HG03064 (cell line): ENCODE data around the gene SUPT3H.
"Not testable (repeated sequence)": the region's sequence is repeated elsewhere in the genome, so short reads cannot be mapped to it uniquely, and the experiment has no call there.

Experiments
- ATAC-seq: cut with Tn5 transposase; IDR thresholded peaks from one replicate; pipeline ENCODE4 v1.9.1; 2021; ENCODE audit warnings: low read depth; ENCODE audit not compliant: unreplicated experiment

The SUPT3H gene

GRCh38 chr6:44865184-44865583 is 512.5 kb downstream of the SUPT3H start:
- not testable (repeated sequence) for ATAC-seq

- ATAC-seq, result no peak
Measured at GRCh38 chr6:44859901-44860410, 517.8 kb downstream of the SUPT3H start.

- ATAC-seq, result no peak
Measured at GRCh38 chr6:44858998-44859397, 518.7 kb downstream of the SUPT3H start.

GRCh38 chr6:44856479-44856878 is 521.3 kb downstream of the SUPT3H start:
- no peak for ATAC-seq

GRCh38 chr6:44855562-44856411 is 521.9 kb downstream of the SUPT3H start:
- no peak for ATAC-seq

- no peak for ATAC-seq
Measured at GRCh38 chr6:44854712-44855443, 522.9 kb downstream of the SUPT3H start.

- ATAC-seq, result no peak
Measured at GRCh38 chr6:44851176-44851575, 526.6 kb downstream of the SUPT3H start.

GRCh38 chr6:44850312-44850711 is 527.4 kb downstream of the SUPT3H start:
- ATAC-seq, result no peak

GRCh38 chr6:44849806-44850205 is 527.9 kb downstream of the SUPT3H start:
- ATAC-seq, result no peak

- no peak for ATAC-seq
Measured at GRCh38 chr6:44843734-44844133, 534.0 kb downstream of the SUPT3H start.

GRCh38 chr6:44842616-44843015 is 535.1 kb downstream of the SUPT3H start:
- no peak for ATAC-seq

- ATAC-seq, result no peak
Measured at GRCh38 chr6:44841829-44842228, 535.9 kb downstream of the SUPT3H start.

GRCh38 chr6:44837741-44838140 is 540.0 kb downstream of the SUPT3H start:
- no peak for ATAC-seq

- ATAC-seq, result no peak
Measured at GRCh38 chr6:44837255-44837654, 540.5 kb downstream of the SUPT3H start.

- peak; percentile 80 for ATAC-seq
Measured at GRCh38 chr6:44833248-44833647, 544.5 kb downstream of the SUPT3H start.

GRCh38 chr6:44831002-44831610 is 546.6 kb downstream of the SUPT3H start:
- ATAC-seq, result no peak

- no peak for ATAC-seq
Measured at GRCh38 chr6:44829836-44830235, 547.9 kb downstream of the SUPT3H start.

- no peak for ATAC-seq
Measured at GRCh38 chr6:44828780-44829179, 549.0 kb downstream of the SUPT3H start.

GRCh38 chr6:44826025-44826676 is 551.6 kb downstream of the SUPT3H start:
- no peak for ATAC-seq

GRCh38 chr6:44825273-44825672 is 552.5 kb downstream of the SUPT3H start:
- no peak for ATAC-seq

- ATAC-seq, result no peak
Measured at GRCh38 chr6:44824567-44824966, 553.2 kb downstream of the SUPT3H start.
